GM19468 (cell line): ENCODE measurements around the gene DHDDS.

Source experiments
- ATAC-seq: cut with Tn5 transposase; IDR thresholded peaks from one replicate; pipeline ENCODE4 v1.9.1; 2021; ENCODE audit warnings: mild to moderate bottlenecking, moderate library complexity, moderate number of reproducible peaks; ENCODE audit not compliant: unreplicated experiment; ENCODE audit errors: extremely low read depth

The DHDDS gene

DNA sequence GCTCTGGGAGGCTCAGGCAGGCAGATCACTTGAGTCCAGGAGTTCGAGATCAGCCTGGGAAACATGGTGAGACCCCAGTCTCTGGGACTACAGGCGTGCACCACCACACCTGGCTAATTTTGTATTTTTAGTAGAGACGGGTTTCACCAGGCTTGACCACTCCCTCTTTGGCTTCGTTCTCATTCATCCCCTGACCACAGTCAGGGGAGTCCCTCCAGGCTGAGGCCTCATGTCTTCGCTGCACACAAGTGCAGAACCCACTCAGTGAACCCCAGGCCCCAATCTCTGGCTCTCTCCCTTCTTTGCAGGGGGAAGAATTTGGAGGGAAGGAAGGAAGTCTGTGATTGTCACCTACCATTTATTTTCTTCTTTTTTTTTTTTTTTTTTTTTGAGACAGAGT lies 88.2 kb downstream of the DHDDS start:
- no peak for ATAC-seq
